Right ventricle myocardium superior (tissue), 1 donor: ENCODE data around the gene GOLGA6L7. TPM values are rescaled to one million over a fixed set of nuclear protein-coding genes. Genes with fewer than 3 reads are reported as not detected.
"Not testable (repeated sequence)": the region's sequence is repeated elsewhere in the genome, so short reads cannot be mapped to it uniquely, and the experiment has no call there.

Experiments
- ATAC-seq: fragments of 200-7000 bp; cut with Tn5 transposase; one replicate; pipeline ENCODE4 v1.9.1; 2020; ENCODE audit warnings: mild to moderate bottlenecking; ENCODE audit not compliant: poor library complexity
- DNase-seq: peaks from one replicate; pipeline ENCODE4 v3.0.0-alpha.2; 2020
- intact Hi-C: fragments of 100-400 bp; cut with DNase I; formaldehyde crosslinking; loops from one replicate; pipeline ENCODE4 v1.11.2; 2022
- total RNA-seq: library from RNA; stranded (reverse); fragmentation: NEBNext Ultra II Directional; extraction: Animal tissue kit (Norgen Biotek cat#: 25700); gene quantifications from one replicate; pipeline ENCODE4 v1.2.1, GENCODE V29; 2021
- donor health status: DM: no; HTN: yes; CAD: no; lungs with severe emphysema.

Gene GOLGA6L7
- total RNA-seq, 1 donor from 2014 or later: not detected

DNA sequence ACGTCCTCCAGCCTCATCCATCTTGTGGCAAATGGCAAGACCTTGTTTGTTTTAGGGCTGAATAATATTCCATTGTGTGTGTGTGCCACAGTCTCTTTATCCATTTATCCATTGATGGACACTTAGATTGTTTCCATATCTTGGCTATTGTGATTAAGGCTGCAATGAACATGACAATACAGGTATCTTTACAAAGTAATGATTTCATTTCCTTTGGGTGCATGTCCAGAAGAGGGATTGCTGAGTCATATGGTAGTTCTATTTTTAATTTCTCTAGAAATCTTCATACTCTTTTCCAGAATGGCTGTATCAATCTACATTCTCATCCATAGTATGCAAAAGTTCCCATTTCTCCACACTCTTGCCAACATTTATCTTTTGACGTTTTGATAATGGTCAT is 6.1 kb upstream of the GOLGA6L7 start:
- ATAC-seq, intact Hi-C loops, DNase-seq: not testable (repeated sequence)

DNA sequence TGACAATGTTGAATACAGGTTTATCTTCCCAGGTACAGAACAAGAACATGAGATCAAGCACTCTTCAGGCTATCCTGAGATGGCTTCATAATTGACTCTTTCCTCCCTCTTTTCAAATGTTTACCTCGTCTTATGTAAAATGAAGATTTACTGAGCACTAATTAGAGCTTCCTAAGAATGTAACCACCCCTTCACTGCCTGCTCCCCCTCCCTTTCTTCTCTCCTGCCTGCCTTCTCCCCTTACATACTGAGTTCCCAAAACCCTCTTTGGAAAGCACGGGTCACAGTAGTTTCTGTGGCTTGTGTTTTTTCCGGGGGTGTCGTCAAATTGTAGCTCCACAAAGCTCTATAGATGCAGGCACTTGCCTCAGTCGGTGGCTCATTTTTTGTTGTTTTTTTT is 5.2 kb upstream of the GOLGA6L7 start:
- DNase-seq, intact Hi-C loops, ATAC-seq: not testable (repeated sequence)

DNA sequence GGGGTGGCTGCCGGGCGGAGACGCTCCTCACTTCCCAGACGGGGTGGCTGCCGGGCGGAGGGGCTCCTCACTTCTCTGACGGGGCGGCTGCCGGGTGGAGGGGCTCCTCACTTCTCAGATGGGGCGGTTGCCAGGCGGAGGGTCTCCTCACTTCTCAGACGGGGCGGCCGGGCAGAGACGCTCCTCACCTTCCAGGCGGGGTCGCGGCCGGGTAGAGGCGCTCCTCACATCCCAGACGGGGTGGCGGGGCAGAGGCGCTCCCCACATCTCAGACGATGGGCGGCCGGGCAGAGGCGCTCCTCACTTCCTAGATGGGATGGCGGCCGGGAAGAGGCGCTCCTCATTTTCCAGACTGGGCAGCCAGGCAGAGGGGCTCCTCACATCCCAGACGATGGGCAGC is 1.3 kb upstream of the GOLGA6L7 start:
- ATAC-seq, intact Hi-C loops, DNase-seq: not testable (repeated sequence)

DNA sequence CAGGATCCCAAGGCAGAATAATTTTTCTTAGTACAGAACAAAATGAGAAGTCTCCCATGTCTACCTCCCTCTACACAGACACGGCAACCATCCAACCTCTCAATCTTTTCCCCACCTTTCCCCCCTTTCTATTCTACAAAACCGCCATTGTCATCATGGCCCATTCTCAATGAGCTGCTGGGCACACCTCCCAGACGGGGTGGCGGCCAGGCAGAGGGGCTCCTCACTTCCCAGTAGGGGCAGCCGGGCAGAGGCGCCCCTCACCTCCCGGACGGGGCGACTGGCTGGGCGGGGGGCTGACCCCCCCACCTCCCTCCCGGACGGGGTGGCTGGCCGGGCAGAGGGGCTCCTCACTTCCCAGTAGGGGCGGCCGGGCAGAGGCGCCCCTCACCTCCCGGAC is 827 bp upstream of the GOLGA6L7 start:
- ATAC-seq, DNase-seq, intact Hi-C loops: not testable (repeated sequence)

DNA sequence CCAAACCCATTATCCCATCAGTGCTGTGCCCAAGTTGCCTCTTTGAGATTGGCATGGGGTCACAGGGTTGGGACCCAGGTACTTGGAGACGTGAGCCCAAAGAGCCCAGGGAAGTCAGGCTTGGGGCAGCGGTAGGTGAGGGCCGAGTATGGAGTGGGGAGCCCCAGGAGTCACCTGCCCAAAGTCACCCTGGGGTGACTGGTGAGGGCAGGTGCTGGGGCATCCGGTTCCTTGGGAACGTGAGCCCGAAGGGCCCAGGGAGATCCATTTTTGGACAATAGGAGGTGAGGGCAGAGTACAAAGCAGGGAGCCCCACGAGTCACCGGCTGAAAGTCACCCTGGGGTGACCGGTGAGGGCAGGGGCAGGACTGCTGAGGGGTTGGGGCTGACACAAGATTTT is 485 bp downstream of the GOLGA6L7 start:
- DNase-seq, ATAC-seq, intact Hi-C loops: not testable (repeated sequence)

DNA sequence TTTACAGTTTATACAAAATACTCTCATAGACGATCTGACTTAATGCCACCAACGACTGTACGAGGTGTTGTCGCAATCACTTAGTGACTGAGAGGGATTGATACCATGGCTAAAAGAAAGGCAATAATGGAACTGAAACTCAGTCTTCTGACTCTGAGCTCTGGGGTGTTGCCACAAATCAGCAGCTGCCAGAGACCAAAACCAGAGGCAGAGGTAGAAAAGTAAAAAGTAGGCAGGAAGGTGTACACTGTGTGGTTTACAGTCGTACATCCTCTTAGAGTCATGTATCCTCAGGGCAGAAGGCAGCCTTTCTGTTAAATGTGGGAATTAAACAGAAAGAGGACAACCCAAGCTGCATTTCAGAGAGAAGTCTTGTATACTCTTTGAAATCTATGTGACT is 1.2 kb downstream of the GOLGA6L7 start:
- DNase-seq, ATAC-seq, intact Hi-C loops: not testable (repeated sequence)

DNA sequence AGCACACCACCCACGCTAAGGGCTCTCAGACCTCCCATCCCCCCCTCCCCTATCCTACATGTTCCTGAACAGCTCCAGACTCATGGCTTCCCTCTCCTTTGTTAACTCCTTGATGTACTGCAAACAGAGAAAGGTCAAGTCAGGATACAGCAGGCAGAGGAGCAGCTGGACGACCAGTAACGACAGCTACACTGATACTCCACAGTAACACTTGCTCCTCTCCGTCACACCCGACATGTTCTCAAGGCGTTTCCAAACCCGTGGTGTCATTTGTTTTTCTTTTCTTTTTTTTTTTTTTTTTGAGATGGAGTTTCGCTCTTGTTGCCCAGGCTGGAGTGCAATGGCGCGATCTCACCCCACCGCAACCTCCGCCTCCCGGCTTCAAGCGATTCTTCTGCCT is 4.3 kb downstream of the GOLGA6L7 start:
- DNase-seq, ATAC-seq, intact Hi-C loops: not testable (repeated sequence)

DNA sequence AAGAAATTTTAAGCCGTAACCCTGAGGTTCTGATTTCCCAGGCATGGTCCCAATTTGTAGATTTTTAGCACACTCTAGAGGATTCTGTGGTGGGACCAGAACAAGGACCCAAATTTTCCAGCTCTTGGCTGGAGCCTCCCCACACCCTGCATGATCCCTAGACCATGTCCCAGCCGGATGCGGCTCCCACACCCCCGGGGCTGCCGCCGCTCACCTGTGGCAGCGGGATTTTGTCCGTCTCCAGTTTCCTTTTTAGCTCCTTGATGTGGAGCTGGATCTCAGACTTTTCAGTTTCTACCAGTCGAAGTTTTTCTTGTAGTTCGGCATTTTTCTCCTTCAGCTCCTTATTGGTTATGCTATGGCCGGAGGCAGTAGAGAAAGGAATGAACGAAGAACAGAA is 4.9 kb downstream of the GOLGA6L7 start:
- intact Hi-C loops, DNase-seq, ATAC-seq: not testable (repeated sequence)

DNA sequence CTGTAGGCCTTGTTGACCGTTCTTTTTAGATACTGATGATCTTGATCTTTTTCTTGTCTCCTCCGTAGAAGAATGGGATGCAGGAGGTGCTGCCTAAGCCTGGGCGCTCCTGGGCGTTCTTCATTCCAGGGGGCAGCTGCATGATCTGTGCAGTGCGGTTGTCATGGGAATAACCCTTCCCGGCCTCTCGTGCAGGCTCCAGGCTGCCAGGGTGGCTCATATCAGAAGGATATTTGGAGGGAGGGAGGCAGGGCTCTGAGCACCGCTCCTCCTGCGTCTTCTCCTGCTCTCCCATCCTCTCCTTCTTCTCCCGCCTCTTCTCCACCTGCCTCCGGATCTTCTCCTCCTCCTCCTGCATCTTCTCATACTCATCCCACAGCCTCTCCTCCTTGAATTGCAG is 6.2 kb downstream of the GOLGA6L7 start:
- ATAC-seq, intact Hi-C loops, DNase-seq: not testable (repeated sequence)

DNA sequence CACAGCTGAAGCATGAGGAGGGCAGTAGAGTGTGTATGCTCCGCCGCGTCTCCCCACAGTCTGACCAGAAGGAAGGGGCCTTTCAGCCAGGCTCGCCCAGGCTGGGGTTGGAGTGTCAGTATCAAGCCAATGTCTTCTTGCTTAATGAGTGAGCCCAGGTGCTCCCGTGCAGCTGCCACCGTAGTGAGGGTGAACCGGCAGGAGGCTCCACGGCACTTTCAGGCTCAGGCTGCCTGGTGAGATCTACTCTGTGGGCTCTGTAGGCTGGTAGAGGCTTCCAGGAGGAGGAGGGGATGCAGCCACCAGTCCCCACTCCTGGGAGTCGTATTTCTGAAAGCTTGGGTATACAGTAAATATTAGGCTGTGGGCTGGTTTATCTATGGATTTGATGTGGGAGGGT is 8.2 kb downstream of the GOLGA6L7 start:
- intact Hi-C loops, ATAC-seq, DNase-seq: not testable (repeated sequence)

DNA sequence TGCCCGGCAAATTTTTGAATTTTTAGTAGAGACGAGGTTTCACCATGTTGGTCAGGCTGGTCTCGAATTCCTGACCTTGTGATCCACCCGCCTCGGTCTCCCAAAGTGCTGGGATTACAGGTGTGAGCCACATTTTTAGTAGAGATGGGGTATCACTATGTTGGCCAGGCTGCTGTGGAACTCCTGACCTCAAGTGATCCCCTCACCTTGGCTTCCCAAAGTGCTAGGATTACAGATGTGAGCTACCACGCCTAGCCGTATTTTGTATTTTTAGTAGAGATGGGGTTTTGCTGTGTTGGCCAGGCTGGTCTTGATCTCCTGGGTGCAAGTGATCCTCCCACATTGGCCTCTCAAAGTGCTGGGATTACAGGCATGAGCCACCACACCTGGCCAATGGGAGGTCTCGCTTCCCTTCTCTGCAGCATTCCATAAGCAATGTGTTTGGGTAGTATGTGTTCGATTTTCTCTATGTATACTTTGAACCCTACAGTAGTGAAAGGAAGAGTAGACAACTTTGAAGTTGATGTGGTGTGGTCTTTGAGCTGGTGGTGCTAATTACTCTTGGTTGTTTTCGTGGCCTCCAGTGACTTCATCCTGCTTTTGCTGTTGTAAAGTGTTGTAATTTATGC is 13.4 kb downstream of the GOLGA6L7 start:
- intact Hi-C loops, DNase-seq, ATAC-seq: not testable (repeated sequence)

DNA sequence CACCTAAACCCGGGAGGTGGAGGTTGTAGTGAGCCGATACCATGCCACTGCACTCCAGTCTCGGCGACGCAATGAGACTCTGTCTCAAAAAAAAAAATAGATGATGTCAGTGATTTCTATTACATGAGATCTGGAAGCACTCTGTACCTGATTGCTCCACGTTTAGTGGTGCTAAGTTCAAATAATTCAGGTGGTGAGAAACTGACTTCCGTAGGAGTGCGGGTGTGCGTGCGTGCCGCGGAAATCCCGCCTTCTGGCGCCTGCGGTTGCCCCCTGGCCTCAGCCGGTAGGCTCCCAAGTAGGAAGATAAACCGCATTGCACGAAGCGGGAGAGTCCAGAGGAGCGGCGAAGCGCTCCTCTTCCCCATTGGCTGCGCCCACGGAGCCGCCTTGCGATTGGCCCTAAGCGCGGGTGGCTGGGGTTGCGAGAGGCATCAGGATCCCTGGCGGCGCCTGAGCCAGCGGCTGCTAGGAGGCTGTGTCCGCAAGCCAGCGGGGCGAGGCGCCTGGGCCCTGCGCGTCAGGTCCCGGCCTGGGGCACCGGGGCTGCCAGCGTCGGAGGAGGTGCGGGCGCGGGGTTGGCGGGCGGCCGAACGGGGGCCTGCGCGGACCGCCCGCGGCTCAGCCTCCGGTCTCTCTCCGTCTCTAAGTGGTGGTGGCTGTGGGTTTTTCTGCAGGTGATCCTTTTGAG is 16.4 kb downstream of the GOLGA6L7 start:
- intact Hi-C loops: not testable (repeated sequence)
- peak; percentile 99 for ATAC-seq
- DNase-seq: peak; percentile 85

DNA sequence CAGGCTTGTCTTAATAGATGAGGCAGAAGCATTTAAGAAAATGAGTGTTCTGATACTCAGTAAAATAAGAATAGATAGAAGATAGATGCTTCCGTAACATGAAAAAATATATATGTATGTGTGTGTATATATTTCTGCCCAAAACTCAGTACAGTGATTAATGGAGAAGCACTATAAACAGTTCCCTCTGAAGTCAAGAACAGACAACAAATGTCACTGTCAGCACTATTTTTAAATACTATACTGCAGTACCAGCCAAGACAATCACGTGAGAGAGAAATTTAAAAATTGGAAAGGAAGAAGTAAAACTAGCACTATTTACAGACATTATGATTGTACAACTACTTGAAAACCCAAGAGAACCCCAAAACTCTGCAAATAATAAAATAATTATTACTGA is 27.0 kb downstream of the GOLGA6L7 start:
- DNase-seq, intact Hi-C loops: not testable (repeated sequence)
- ATAC-seq: peak; percentile 85

DNA sequence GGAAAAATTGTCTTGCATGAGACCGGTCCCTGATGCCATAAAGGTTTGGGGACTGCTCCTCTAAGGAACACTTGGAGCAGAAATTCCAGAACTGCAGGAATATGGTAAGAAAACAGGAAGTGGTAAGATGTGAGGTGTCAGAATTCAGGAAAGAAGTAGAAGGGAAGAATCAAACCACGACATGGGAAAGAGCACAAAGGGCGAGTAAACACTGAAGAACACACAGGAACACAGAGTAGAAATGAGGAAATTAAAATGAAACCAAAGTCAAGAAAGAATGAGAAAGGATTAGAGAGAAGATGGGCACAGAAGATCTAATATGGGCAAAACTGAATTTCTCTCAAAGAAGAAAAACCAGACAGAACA is 28.5 kb downstream of the GOLGA6L7 start:
- intact Hi-C loops, DNase-seq, ATAC-seq: not testable (repeated sequence)

DNA sequence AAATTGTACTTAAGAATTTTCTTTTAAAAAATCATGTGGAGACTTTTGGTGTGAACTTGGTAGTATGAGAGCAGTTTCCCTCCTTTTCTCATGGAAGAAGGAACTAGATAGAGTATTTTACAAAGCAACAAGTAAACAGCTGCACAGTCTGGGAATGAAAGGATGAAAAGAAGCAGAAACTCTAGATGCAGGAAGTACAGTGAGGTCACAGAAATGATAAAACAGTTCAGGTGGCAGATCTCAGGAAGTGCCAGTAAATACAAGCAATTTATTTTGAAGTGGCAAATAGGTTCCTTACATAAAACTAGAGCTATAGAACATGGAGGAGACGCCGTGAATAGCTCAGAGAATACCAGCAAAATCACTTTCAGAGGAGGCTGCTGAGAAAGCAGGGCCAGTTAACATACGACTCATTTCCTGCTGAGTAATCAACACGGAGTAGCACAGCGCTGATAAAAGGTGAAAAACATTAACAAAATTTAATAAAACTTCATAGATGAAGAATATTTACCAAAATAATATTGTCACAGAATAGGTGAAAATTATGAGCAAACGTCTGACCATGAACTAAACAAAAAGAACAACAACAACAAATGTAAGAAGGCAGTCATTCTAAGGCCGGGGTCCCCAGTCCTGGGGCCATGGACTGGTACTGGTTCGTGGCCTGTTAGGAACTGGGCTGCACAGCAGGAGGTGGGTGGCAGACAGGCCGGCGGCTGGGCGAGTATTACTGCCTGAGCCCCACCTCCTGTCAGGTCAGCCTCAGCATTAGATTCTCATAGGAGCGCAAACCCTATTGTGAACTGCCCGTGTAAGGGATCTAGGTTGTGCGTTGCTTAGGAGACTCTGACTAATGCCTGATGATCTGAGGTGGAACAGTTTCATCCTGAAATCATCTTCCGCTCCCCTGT is 29.2 kb downstream of the GOLGA6L7 start:
- ATAC-seq, DNase-seq, intact Hi-C loops: not testable (repeated sequence)

DNA sequence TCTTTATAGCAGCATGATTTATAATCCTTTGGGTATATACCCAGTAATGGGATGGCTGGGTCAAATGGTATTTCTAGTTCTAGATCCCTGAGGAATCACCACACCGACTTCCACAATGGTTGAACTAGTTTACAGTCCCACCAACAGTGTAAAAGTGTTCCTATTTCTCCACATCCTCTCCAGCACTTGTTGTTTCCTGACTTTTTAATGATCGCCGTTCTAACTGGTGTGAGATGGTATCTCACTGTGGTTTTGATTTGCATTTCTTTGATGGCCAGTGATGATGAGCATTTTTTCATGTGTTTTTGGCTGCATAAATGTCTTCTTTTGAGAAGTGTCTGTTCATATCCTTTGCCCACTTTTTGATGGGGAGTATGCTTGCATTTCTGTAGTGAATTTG is 30.3 kb downstream of the GOLGA6L7 start:
- ATAC-seq, DNase-seq, intact Hi-C loops: not testable (repeated sequence)

DNA sequence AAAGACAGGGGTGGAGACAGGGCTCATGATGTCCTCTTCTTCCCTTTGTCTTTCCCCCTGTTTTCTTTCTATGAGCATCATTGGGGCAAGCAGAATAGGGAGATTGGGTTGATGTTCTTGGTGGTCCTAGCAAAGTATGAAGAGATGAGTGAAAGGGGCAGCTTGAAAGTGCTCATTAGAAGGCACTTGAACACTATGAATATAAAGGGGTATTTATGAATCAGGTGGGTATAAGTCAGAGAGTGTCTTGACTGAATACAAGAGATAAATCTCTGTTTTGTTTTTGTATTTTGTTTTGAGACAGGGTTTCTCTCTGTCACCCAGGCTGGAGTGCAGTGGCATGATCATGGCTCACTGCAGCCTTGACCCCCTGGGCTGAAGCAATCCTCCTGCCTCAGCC is 34.4 kb downstream of the GOLGA6L7 start:
- intact Hi-C loops, DNase-seq, ATAC-seq: not testable (repeated sequence)

DNA sequence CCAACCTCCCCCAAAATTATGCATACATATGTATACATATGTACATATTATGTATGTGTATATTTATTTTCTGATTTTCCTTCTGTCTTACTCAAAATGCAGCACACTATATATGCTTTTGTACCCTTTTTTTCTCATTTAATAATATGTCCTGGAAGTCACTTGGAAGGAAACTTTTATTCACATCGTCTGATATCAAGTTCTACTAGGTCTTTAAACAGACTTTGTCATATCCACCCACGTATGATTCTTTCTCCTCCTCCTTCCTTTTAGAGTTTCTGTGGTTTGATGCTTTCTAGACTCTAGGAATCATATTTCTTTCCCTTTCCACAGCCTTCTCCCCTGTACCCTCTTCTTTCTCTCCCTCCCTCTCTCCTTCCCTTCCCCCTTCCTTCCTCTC is 35.1 kb downstream of the GOLGA6L7 start:
- intact Hi-C loops, DNase-seq, ATAC-seq: not testable (repeated sequence)
